ENCODE results near the gene HEPACAM. TPM values are rescaled to one million over a fixed set of nuclear protein-coding genes. Genes with fewer than 3 reads are reported as not detected.

The HEPACAM gene
- polyA plus RNA-seq, 1 experiment = 0.05 TPM

DNA sequence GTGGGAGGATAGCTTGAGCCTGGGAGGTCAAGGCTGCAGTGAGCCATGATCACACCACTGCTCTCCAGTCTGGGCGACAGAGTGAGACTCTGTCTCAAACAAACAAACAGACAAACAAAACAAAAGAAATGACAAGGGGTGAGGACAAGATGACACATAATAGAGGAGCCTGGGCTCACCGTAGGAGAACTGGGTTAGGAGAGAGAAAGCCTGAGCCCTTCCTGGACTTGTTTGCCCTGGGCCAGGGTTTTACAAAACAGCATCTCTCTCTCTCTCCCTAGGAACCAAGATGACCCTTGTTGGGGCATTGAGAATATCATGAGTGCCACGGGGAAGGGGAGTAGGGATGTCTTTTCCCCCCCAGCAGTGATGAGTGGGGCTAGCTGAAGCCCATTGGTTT lies 54.9 kb downstream of the HEPACAM start:
- no peaks in the 10 kb centered on the region; the same call in 1 of the 2 replicates for H3K9me3 ChIP-seq (ENCODE audit: control insufficient read depth, insufficient read depth, low read length)
- H3K27ac ChIP-seq (ENCODE audit: low read depth, low read length) = no peak overlapping the region
- DNase-seq (ENCODE audit: low read depth, low spot score) = no peak
- CTCF ChIA-PET = interaction anchor here (1.1 to 2.3 kb wide), 2 partner anchors 14 to 15 kb away, joined by 3 to 8 read pairs; no protein-coding TSS in a partner anchor
- TF ChIP-seq CTCF (IDR thresholded peaks at IDR 0.05; ENCODE audit: low read depth, low read length) = no peak
- no peaks in the 10 kb centered on the region for H3K27me3 ChIP-seq (ENCODE audit: control insufficient read depth, insufficient read depth, low read length)
- H3K4me3 ChIP-seq (ENCODE audit: low read depth, low read length) = no peak overlapping the region
- POLR2A ChIA-PET = no interaction called here

DNA sequence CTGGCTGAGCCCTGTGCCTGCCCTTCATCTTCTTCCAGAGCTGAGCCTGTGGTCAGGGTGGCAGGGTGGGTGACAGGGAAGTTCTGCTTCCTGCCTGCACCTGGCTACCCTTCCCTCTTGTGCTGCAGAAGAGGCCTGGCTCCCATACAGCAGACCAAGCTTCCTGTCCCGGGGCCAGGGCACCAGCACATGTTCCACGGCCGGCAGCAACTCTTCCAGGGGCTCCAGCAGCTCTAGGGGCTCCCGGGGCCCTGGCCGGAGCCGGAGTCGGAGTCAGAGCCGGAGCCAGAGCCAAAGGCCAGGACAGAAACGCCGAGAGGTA lies 55.6 kb downstream of the HEPACAM start:
- TF ChIP-seq CTCF (IDR thresholded peaks at IDR 0.05; ENCODE audit: low read depth, low read length) = no peak
- H3K27me3 ChIP-seq (ENCODE audit: control insufficient read depth, insufficient read depth, low read length) = no peaks in the 10 kb centered on the region
- no peak overlapping the region for H3K4me3 ChIP-seq (ENCODE audit: low read depth, low read length)
- no peak for DNase-seq (ENCODE audit: low read depth, low spot score)
- ChIA-PET POLR2A (interaction anchor here (1.3 kb wide), 1 partner anchor 74 kb away, joined by 4 read pairs; the partner anchor contains the start of gene CCDC15), CTCF (interaction anchor here (1.1 to 2.3 kb wide), 2 partner anchors 14 to 16 kb away, joined by 3 to 8 read pairs; no protein-coding TSS in a partner anchor)
- no peaks in the 10 kb centered on the region; the same call in 1 of the 2 replicates for H3K9me3 ChIP-seq (ENCODE audit: control insufficient read depth, insufficient read depth, low read length)
- no peak overlapping the region for H3K27ac ChIP-seq (ENCODE audit: low read depth, low read length)

GRCh38 chr11:124879493-124880289 lies 56.2 kb downstream of the HEPACAM start:
- H3K27me3 ChIP-seq (ENCODE audit: control insufficient read depth, insufficient read depth, low read length) = no peaks in the 10 kb centered on the region
- POLR2A ChIA-PET = interaction anchor here (1.3 kb wide), 1 partner anchor 74 kb away, joined by 4 read pairs; the partner anchor contains the start of gene CCDC15
- H3K9me3 ChIP-seq (ENCODE audit: control insufficient read depth, insufficient read depth, low read length) = no peaks in the 10 kb centered on the region; the same call in 1 of the 2 replicates
- no peak overlapping the region for H3K4me3 ChIP-seq (ENCODE audit: low read depth, low read length)
- no peak overlapping the region for H3K27ac ChIP-seq (ENCODE audit: low read depth, low read length)
- CTCF ChIA-PET = interaction anchor here (1.1 to 2.3 kb wide), 2 partner anchors 13 to 17 kb away, joined by 3 to 8 read pairs; no protein-coding TSS in a partner anchor
- DNase-seq (ENCODE audit: low read depth, low spot score) = no peak
- TF ChIP-seq CTCF (IDR thresholded peaks at IDR 0.05; ENCODE audit: low read depth, low read length) = no peak

DNA sequence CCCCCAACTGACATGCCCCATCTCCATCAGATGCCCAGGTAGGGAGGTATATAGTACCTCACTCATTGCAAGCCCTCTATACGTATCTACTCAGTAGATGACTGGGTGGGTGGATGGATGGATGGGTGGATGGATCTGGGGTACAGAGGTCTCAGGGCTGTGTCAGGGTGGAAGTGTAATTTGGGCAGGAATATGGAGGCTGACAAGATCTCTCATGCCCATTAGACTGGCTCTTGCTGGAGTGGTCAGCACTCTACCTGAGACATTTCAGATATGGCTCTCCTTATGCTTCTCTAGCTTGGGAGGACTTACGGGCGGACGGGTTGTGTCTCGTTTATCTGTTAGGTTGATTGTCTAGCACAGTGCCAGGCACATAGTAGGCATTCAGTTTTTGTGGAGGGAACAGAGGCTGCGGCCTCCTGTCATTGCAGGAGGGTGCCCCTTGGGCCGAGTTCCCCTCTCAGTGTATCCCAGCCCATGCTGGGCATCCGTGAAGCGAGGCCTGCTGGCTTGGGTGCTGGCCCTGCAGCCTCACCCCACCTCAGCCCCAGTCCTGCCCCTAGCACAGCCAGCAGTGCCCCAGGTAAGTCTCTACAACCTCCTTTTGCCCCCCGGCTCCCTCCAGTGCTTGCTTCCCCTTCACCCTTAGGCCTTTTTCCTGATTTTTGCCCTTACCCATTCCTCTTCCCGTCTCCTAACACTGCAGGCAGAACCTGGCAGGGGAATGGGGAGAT lies 56.9 kb downstream of the HEPACAM start:
- no peak overlapping the region for H3K27ac ChIP-seq (ENCODE audit: low read depth, low read length)
- TF ChIP-seq CTCF (IDR thresholded peaks at IDR 0.05; ENCODE audit: low read depth, low read length) = no peak
- no peaks in the 10 kb centered on the region for H3K27me3 ChIP-seq (ENCODE audit: control insufficient read depth, insufficient read depth, low read length)
- CTCF ChIA-PET = interaction anchor here (1.2 to 2.3 kb wide), 3 partner anchors 12 to 19 kb away, joined by 4 to 8 read pairs (median 7); partner anchors contain the start of gene ROBO4
- POLR2A ChIA-PET = no interaction called here
- H3K4me3 ChIP-seq (ENCODE audit: low read depth, low read length) = no peak overlapping the region
- no peaks in the 10 kb centered on the region; the same call in 1 of the 2 replicates for H3K9me3 ChIP-seq (ENCODE audit: control insufficient read depth, insufficient read depth, low read length)
- DNase-seq (ENCODE audit: low read depth, low spot score) = no peak
